HG03045 (cell line): ENCODE data around the gene PDK1.

Experiments used
- ATAC-seq: cut with Tn5 transposase; IDR thresholded peaks from one replicate; pipeline ENCODE4 v1.9.1; 2021; ENCODE audit warnings: mild to moderate bottlenecking, moderate library complexity; ENCODE audit not compliant: unreplicated experiment

Gene PDK1

DNA sequence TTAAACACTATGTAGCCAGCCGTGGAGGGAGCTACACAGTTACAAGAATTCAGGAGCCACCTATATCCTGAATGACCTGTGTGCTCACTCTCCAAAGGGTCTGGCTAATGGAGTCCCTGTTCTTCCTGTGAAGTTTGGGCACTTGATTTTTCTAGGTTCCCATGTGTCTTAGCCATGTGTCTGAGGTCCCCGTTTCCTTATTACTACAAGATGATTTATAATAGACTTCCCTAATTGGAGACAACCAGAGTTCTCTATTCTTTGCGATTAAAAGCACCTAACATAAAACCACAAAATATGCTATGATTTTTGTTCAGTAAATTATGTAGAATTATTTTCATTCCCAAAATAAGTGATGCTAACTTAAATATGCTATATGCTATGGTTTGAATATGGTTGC, 83.4 kb downstream of the PDK1 start:
- ATAC-seq = no peak

DNA sequence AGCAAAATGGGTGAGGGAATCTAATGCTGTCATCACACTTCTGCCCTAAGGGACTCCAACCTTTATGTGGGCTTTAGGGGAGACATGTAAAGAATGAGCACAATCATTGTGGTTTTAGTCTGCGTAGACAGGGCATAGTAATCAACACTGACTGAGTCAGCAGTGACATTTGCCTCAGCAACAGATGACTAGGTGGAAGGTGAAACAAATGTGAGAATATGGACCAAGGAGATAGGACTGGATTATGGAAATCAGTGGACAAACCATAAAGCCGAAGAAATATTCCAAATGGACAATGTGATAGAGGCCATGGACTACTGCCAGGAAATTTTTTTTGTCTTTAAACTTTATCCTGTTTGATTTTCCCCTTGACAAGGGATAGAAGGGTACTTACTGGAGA, 83.9 kb downstream of the PDK1 start:
- no peak for ATAC-seq

DNA sequence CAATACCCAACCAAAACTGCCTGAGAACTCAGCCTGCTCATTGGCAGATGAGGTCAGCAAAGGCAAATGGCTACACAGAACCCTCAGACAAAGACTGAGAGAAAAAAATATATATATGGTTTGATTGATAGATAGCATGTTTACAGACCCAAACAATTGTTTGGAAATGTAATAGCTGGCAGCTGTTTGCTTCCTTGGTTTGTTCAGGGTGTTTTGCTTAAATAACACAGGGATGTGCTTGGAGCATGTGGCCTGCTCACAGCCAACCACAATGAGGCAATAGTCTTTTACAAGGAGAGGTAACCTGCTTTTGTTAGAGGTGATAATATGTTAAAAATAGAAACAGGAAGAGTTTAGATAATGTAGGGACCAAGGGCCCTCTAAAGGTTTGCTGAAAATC, 84.5 kb downstream of the PDK1 start:
- ATAC-seq = no peak

DNA sequence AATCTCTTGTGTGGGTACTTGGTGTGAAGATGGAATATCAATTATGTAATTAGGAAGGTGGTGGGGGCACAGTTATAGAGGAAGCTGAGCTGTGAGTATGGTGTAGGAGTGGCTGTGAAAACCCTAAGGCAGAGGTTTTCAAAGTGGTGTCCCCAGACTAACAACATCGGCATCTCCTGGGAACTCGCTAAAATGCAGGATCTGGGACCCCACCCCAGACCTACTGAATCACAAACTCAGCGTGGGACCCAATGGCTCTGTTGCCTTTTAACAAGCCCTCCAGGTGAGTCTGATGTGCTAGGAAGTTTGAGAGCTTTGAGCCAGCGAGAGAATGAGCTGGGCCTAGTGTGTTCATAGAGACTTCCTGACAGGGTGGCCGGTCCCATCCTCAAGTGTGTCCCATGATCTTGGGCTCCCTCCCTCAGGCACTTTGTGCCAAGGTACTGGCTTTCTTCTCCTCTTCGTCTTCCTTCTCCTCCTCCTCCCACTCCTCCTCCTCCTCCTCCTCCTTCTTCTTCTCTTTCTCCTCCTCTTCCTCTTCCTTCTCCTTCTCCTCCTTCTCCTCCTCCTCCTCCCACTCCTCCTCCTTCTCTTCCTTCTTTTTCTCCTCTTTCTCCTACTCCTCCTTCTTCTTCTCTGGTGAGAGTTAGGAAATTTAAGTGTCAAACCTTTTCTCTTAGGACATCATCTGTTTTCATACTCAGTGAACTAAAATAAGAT, 86.6 kb downstream of the PDK1 start:
- ATAC-seq = no peak

DNA sequence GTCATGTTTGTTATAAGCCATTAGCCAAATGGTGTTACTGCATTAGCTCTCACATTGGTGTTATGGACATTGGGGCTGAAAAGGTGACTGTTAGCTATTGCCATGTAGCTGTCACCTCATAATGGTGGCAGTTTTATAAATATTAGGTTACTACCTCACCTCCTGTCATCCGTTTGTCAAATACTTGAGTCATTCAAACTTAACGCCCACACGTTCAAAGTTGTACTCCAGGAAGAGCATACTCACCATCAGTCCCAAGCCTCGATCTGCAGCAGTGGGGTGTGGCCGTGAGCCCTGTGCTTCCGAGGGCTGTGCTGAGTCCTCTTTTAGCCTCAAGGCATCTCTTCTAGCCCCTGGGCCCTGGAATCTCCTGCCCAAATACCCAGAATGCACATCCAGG, 87.3 kb downstream of the PDK1 start:
- no peak for ATAC-seq

DNA sequence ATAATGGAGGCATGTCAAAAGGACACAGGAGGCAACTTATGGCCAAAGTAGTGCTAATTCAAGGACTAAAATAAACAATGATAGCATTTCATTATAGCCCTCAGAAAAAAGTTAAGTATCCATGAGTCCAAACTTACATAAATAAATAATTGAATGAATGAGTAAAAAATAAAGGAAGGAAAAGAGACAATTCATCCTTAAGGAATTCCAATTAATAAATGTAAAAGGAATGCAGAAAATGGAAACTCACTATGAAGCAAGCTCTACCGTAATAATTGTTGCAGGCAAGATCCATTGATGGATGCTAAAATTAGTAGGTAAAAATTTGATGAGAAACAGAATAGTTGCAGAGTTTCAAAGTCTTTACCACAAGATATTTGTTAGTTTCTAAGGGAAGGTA, 91.5 kb downstream of the PDK1 start:
- ATAC-seq = no peak

DNA sequence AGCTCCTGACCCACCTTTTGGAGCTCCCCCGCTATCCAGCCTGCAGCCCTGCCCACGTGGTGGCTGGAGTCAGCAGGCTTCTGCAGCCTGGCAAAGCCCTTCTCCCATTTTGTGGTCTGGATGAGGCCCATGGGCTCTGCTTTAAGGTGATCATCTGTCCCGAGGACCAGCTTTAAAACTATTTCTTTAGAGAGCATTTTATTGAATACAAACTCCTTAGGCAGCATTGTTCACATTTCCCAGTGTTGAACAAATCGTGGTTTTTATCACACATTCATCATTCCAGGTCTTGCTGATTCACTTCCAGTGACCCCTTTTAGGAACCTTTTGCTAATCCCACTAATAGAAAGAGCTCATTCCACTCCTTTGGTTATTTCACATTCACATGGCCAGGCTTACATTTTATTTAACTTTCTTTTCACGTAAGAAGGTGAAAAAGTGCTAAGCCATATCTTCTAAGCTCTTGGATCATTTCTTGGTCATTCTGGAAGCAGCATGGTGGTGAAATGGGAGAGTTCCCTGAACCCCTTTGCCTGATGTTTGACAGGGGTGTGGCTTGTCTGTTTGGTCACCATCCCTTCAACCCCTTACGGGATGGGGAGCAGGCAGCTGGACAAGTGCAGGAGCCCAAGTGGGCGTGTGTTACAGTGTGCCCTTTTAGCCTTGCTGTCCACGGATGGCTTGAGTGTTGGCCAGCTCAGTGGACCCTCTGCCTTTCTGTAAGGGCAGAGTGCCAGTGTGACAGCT, 99.4 kb downstream of the PDK1 start:
- ATAC-seq = no peak

DNA sequence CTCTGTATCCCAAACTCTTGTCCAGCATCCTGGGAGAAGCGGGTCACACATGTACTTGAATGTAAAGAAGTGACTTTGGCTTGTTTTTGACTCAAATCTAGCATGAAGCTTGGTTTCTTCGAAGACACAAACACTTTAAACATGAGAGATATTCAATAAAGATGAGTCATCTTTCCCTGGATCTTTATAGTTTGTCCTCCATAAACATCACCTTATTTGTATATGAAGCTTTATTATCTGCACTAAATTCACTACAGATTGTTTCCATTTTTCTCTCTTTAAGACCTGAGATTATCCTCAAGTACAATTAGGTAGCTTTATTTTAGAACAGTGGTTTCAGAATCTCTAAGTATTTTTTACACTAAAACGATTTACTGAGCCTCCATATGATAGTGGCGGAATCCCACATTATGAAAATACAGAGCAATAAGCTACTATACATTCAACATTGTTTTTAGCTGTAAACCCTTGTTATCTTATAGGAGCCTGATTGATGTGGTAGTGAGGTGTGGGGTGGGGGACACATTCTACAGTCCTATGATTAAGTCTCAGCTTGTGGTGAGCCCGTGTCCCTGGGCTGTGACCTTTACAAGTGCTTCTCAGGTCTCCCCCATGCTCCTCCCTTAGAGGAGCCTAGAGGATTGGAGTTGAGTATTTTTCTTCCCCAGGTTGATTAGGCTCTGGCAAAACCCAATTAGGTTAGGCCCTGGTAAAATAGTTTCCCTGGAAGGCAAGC, 100.1 kb downstream of the PDK1 start:
- no peak for ATAC-seq
